ENCODE data around the gene C1orf226.
A peak's percentile ranks its signal among the peaks of the same experiment; 100 is the strongest.

C1orf226 gene

DNA sequence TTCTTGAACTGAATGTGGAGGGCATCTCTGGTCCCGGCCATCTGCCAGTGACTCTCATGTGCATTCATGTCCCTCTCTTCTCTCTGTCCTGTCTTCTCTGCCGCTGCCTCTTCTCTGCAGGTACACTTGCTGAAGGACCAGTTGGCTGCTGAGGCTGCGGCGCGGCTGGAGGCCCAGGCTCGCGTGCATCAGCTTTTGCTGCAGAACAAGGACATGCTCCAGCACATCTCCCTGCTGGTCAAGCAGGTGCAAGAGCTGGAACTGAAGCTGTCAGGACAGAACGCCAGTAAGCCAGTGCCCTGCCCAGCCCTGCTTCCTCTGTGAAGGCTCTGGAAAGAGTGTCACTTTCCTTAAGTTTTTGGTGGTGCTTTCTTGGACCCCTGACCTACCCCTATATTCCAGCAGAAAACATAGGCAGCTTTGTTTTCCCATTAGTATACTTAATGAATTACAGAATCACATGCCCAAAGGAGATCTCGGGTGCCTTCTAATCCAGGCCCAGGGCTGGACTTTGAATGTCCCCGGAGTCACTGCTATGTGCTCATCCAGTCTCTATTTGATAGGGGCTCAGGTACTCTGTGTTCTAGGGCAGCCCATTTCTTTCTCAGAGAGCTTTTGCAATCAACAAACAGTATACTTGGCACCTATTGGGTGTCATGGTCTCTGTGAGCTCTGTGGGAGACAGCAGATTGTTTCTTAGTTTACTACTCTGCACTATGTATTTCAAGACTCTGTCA is 16.1 kb upstream of the C1orf226 start:
- no peak for DNase-seq (ENCODE audit: low read depth)

DNA sequence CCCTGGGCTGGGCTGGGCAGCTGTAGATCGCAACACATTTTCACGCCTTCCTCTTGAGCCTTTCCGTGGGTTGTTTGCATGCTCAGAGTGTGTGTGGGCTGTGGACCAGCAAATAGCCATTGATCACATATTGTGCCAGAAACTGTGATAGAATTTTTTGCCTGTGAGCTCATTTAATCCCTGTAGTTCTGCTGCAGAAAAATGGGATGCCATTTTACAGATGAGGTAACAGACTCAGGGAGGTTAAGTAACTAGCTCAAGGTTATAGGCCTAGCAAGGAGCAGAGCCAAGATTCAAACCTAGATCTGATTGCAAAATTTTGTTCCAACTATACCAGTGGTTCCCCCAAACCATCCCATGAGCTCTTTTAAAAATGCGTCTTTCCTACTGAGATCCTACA is 15.4 kb upstream of the C1orf226 start:
- no peak for DNase-seq (ENCODE audit: low read depth)

DNA sequence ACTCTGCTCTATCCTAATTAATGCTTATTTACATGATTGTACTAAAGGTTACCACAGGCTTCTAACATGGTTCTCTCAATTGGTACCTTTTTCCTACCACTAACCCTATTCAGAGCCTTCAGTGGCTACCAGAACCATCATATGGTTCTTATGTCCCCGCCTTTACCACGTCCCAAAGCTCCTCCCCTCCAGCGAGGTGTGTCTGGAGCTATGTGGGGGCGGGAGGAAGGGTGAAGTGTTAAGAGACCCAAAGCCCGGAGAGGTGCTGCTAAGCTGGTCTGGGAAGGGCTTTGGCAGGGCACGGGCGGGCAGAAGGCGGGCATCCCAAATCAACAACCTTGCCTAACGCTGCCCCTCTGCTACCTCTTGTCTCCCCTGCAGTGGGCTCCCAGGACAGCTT is 14.9 kb upstream of the C1orf226 start:
- no peak for DNase-seq (ENCODE audit: low read depth)

DNA sequence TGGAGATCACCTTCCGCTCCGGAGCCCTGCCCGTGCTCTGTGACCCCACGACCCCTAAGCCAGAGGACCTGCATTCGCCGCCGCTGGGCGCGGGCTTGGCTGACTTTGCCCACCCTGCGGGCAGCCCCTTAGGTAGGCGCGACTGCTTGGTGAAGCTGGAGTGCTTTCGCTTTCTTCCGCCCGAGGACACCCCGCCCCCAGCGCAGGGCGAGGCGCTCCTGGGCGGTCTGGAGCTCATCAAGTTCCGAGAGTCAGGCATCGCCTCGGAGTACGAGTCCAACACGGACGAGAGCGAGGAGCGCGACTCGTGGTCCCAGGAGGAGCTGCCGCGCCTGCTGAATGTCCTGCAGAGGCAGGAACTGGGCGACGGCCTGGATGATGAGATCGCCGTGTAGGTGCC is 14.5 kb upstream of the C1orf226 start:
- no peak for DNase-seq (ENCODE audit: low read depth)

DNA sequence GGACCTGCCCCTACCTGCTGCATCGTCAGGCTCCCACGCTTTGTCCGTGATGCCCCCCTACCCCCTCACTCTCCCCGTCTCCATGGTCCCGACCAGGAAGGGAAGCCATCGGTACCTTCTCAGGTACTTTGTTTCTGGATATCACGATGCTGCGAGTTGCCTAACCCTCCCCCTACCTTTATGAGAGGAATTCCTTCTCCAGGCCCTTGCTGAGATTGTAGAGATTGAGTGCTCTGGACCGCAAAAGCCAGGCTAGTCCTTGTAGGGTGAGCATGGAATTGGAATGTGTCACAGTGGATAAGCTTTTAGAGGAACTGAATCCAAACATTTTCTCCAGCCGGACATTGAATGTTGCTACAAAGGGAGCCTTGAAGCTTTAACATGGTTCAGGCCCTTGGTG is 13.8 kb upstream of the C1orf226 start:
- DNase-seq (ENCODE audit: low read depth) = no peak

DNA sequence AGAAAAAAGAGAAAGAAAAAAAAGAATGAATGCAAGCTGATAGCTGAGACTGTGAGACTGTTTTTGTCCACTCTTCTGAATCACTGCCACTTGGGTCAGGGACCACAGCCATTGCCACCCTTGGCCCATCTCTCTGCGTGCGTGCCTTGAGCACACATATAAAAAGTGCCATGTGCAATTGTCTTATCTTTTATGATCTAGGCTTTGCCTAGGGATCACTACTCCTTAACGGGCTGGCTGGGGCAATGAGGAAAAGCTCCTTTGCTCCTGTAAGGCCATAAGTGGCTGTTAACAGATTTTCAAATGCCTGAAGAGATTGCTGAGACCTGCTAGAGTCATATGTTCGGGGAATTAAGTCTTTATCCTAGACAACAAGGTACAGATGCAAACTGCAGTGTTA is 13.1 kb upstream of the C1orf226 start:
- DNase-seq (ENCODE audit: low read depth) = no peak

DNA sequence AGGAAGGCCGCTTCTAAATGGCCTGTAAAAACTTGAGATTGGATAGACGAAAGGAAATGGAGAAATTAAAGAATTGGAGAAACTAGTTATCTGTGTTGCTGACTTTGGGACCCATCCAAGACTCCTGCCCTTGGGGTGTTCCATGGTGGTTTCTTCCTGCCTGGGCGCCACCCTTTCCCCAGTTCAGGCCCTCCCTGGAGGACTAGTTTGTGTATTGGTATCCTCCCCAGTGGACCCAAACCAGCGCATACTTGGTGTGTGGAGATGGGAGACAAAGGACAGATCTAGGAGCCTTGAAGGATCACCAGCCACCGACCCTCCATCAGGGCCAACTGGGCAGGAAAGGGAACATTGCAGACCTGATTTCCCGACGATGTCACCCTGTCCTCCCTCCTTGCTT is 12.0 kb upstream of the C1orf226 start:
- no peak for DNase-seq (ENCODE audit: low read depth)

DNA sequence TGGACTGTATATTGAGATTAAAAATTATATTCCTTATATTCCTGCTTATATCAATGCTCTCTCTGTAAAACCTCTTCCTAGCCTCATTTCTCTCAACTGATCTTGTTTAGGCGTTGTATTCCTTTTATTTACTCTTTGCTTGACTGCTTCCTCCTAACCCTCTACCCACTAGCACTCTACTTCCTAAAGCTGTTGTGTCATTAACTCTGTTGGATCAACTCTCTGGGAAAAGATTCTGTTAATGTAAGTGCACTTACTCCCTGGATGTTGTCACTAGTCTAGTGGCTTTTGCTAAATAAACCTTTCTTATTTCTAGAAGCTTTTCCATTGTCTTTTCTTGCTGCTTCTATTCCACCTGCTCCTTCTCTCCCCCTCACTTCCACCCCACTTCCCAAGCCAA is 11.4 kb upstream of the C1orf226 start:
- no peak for DNase-seq (ENCODE audit: low read depth)

DNA sequence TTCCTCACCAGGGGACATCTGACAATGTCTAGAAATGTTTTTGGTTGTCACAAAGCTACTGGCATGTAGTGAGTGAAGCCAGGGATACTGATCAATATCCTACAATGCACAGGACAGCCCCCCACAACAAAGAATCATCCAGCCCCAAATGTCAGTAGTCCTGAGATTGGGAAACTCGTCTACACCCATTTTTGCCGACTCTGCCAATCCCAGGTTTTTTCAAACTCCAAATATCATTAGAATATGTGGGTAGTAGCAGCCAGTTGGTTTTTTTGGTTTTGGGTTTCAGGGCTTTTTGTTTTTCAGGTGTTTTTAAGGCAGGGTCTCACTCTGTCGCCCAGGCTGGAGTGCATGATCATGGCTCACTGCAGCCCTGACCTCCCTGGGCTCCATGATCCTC is 10.8 kb upstream of the C1orf226 start:
- DNase-seq (ENCODE audit: low read depth) = no peak

DNA sequence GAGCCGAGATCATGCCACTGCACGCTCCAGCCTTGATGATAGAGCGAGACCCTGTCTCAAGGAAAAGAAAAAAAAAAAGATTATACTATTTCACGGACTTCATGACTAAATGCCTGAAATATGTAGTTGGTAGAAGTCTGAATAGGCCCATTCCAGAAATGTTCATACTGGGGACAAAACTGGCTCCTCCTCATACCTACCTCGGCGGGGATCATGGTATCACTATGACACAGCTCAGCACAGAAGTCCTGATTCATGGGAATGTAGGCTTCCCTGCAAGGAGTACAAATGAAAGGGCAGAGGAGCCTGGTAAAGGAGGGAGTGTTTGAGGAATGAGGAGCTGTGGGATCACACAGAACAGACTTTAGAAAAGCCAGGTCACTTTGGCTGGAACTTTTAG is 9.9 kb upstream of the C1orf226 start:
- no peak for DNase-seq (ENCODE audit: low read depth)

DNA sequence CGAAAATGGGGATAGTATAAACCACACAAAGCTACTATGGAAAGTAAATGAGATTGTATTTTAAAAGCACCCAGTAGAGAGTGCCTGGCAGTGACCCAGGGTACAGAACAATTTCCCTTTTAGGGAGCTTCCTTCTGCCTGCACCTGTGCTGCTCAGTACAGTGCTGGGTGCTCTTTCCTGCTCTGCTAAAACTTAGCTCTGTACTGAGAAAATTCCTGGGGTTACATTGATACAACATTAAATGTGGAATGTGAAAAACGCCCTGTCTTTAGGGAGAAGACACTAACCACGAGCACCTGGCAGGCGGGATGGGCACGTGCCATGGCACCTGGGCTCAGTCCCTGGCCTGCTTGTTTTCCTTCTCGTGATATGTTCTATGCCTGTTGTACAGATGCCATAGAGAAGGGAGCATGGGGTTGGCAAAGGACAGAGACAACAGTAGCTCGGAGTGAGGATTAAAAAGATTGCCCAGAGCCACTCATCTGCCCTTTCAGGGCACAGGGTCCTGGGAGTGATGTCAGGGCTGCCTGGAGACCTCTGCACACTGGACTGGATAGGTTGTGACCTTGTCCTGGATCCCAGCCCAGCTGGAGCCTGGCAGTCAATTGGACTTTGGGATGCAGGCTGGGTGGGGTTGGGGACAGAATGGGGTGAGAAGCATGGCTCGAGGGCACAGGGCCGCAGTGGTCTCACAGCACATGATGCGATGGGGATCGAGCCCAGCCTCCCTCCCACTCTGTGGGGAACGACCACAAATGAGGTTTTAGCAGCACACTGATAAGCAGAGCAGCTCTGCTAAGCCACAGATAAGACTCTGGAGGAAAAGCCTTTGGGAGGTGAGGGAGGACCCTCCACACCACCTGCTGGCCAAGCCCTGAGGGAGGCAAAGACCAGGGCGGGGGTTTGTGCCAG is 9.1 kb upstream of the C1orf226 start:
- no peak for DNase-seq (ENCODE audit: low read depth)

DNA sequence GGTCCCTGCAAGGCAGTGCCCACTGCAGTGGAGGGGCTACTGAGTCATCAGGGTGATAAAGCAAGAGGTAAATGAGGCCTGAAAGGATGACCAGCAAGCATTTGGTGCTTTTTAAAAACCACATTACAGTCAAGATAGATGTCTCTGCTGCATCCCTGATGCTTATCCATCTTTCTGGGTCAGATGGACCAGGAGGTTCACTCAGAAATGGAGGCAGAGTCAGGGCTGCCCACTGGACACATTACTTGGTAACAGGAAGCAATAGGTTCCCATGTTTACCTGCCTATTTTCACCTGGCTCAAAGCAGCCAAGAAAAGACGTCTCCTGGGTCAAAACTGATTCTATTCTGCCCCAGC is 8.5 kb upstream of the C1orf226 start:
- DNase-seq (ENCODE audit: low read depth) = no peak

DNA sequence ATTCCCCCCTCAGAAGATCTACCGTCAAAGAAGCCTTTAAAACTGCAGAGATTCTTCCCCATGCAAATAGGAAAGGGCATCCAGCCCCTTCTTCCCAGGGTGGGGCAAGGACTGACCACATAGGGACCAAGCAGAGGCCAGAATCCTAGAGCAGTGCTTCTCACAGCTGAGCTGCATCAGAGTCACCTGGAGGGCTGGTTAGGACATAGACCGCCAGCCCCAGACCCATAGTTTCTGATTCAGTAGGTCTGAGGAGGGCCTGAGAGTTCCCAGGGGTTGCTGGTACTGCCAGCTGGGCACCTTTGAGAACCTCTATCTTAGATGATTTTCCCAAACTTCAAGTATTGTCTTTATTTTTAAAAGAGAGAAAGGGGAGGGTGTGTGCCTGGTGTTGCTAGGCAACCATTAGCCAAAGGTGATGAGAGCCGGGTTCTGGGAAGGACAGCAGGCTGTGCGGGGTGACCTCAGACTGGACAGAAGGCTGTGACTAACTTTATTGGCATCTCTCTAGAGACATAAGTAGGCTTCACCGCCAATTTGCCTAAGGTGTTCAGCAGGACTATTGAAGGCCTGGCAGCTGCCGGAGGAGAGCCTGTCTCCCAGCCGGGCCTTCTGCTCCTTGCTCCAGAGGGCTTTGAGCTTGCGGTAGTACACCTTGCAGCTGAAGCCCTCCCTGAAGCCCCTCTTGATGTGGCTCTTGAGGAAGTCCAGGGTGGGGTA is 7.8 kb upstream of the C1orf226 start:
- DNase-seq (ENCODE audit: low read depth) = peak; percentile 67

DNA sequence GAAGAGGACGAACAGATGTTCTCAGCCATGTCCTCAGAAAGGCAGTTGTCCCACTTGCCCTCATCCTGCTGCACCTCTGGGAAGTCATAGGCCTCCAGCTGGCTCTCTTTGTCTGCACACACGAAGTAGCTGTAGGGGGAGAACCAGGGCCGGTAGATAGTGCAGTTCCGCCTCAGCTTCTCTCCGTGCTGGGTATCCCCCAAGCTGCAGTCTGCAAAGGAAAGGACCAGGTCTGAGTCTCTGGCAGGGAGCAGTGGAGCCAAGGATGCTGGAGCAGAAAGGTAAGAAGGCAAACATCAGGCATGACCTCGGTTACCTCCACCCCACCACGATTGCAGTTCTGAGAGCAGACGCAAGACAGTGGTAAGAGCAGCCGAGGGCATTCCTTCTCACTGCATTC is 7.1 kb upstream of the C1orf226 start:
- no peak for DNase-seq (ENCODE audit: low read depth)

DNA sequence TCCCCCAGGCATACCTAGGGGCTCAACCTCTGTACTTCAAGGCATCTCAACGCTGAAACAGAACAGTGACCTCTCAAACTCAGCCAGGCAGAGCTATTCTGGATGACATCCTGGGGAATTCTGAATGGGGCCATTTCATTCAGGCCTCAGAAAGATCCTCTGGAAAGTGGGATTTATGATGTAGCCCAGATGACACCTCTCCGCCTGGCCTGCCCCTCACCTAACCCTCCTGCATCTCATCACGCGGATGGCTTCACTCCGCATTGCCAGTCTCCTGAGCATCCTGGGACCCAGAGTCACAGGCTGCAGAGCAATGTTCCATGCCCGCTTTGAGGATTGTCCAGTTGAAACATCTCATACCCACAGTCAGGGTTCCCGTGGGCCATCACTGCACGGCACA is 6.1 kb upstream of the C1orf226 start:
- DNase-seq (ENCODE audit: low read depth) = no peak

DNA sequence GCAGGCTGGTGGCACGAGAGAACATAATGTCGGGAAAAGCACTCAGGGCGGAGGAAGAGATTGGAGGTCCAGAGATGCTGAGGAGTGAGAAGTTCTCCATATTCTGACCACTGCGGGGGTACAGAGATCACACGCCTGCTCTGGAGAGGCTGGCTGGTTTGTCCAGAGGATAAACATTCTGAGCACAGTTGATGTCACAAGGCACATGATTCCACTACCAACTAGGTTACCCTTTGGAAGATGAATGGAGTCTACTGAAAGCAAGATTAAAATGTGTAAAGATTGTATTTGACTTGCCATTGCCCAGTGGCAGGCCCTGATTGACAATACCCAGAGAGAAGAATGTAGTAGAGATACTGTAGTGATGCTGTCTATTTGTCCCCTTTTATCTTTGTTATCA is 4.8 kb upstream of the C1orf226 start, which contains the start of gene SPATA46:
SPATA46 (minus strand) TSS at position 164 of the 400 bp plus-strand sequence; CDS start at position 100, 64 bp downstream.
- no peak for DNase-seq (ENCODE audit: low read depth)

DNA sequence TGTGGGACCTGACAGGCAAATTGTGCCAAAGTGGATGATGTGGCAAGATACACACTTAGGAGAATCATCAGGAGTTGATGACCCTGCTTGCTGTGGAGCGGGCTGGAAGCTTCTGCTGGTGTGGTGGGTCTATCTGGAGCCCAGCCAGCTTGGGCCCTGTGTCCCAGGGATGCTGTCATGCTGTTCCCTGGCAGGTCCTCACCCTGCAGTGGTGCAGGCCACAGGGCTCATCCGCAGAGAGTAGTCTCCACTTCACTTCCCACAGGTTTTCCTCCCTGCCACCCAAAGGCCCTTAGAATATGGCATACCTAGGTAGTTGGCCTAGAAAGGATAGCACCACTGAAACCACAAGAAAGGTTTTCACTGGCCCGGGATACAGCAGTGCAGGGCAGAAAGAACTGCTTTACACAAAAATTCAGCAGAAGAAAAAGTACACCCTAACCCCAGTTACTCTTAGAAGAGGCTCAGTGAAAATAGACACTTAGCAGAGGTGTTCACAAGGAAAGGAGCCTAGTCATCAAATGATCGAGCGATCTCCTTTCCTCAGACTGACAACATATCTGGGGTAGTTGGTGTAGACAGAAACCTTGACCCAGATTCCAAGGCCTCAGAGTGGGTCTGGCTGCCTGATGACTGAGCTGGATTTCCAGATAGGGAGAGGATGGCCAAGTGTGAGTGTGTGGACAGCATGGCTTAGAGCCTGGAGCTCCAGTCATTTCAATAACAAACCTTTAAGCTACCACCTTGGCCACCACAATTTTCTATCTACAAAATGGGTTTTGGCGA is 1.3 kb upstream of the C1orf226 start:
- no peak for DNase-seq (ENCODE audit: low read depth)

DNA sequence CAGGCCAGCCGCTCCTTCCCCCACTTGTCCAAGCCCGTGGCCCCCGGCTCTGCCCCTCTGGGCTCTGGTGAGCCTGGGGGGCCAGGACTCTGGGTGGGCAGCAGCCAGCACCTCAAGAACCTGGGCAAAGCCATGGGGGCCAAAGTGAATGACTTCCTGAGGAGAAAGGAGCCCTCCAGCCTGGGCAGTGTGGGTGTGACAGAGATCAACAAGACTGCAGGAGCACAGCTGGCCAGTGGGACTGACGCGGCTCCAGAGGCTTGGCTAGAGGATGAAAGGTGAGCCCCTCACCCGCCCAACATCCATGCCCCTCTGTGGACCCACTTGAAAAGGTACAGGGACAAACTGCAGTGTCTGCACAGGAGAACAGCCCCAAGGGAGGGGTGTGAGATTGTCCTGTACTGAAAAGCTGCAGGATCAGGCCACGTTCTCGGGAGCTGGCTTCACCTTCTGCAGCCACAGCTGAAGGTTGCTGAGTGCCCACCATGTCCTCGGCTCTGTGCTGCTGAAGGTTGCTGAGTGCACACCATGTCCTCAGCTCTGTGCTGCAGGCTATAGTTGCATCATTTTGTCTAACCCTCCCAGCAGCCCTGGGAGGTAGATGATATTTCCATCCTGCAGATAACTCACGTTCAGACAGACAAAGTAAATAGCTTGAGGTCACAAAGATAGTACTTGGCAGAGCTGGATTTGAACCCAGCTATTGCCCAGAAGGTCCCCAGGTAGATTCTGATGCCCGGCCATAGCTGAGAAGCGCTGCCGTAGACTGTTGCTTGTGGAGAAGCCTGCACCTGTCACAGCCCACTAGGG is 618 bp downstream of the C1orf226 start:
- DNase-seq (ENCODE audit: low read depth) = no peak

DNA sequence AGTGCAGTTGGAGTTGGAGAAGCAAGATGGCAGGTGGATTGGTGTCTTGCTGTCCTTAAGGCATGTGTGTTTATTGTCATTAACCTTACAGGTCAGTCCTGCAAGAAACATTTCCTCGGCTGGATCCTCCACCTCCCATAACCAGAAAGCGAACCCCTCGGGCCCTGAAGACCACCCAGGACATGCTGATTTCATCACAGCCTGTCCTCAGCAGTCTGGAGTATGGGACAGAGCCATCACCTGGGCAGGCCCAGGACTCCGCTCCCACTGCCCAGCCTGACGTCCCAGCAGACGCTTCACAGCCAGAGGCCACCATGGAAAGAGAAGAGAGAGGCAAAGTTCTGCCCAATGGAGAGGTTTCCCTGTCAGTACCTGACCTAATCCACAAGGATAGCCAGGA is 1.6 kb downstream of the C1orf226 start:
- no peak for DNase-seq (ENCODE audit: low read depth)

DNA sequence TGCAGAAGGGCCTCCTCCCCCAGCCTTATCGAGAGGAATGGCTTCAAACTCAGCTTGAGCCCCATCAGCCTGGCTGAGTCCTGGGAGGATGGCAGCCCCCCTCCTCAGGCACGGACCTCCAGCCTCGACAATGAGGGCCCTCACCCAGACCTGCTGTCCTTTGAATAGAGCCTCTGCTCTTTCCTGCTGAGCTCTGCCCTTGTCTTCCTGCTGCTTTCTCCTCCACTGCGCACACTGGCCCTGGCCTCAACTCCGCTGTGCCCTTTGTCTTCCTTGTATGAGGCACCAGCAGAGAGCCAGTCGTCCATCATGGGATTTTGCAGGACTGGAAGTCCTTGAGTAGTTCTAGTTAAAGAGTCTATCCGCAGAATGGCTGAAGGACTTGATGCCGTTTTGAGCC is 2.0 kb downstream of the C1orf226 start:
- DNase-seq (ENCODE audit: low read depth) = no peak

DNA sequence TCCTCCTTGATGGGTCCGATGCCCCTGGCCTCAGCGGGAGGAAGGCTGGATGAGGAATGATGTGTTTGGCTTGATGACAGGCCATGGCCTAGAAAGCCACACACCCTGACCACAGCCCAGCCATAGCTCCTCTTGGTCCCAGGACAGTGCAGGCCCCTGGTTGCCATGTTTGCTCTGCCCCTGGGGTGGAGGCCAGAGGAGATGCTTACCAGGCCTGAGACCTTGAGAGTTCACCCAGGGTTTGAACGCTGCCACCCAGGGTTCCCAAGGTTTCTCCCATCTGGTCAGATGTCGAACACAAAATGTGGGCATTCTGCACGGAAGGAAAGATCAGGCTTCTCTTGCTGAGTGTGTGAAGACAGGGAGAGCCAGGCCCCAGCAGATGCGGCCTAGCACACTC is 2.6 kb downstream of the C1orf226 start:
- DNase-seq (ENCODE audit: low read depth) = no peak

Measured in HS-5 (cell line).